H1 (cell line): Measurements from ENCODE around the gene ARHGAP10. TPM values are rescaled to one million over a fixed set of nuclear protein-coding genes. Genes with fewer than 3 reads are reported as not detected.

Experiments used
- CTCF ChIA-PET: fragments of 300-600 bp; sonication (Branson Sonifier 250); formaldehyde crosslinking; loops from one replicate; lab custom pipeline; 2021; ENCODE audit not compliant: partially characterized antibody; lab: Charles Lee
- POLR2A ChIA-PET: fragments of 300-600 bp; sonication (Branson Sonifier 250); formaldehyde crosslinking; loops from one replicate; lab custom pipeline; 2021; ENCODE audit warnings: inconsistent platforms; ENCODE audit not compliant: partially characterized antibody; lab: Charles Lee
- DNase-seq, 2 experiments: peaks; one replicate each; pipeline versions ENCODE4 v3.0.0 to v3.0.0-alpha.2; 2010 to 2022; ENCODE audit warnings: low spot score in 2 of 2, low read depth in 1 of 2, mixed read lengths in 1 of 2
- FAIRE-seq: peaks from 2 replicates; lab custom pipeline; 2011; peaks lifted over from hg19 to GRCh38; lab: Jason Lieb, UNC
- H2AFZ ChIP-seq: 2 replicates; pipeline ENCODE4 v1.8.1; 2012; ENCODE audit warnings: low read length, inconsistent platforms
- H2AK5ac ChIP-seq: 2 replicates; pipeline ENCODE4 v1.6.1; 2013; ENCODE audit warnings: low read depth, low read length
- H2BK120ac ChIP-seq: replicated peaks from 2 replicates; pipeline ENCODE3; 2013; ENCODE audit warnings: low read depth, low read length, inconsistent platforms
- H2BK12ac ChIP-seq: 2 replicates; pipeline ENCODE4 v1.6.1; 2013; ENCODE audit warnings: low read depth, low read length
- H2BK15ac ChIP-seq: 2 replicates; pipeline ENCODE4 v1.6.1; 2013; ENCODE audit warnings: low read length
- H2BK20ac ChIP-seq: 2 replicates; pipeline ENCODE4 v1.6.1; 2013; ENCODE audit warnings: low read length
- H2BK5ac ChIP-seq: 2 replicates; pipeline ENCODE4 v1.6.1; 2013; ENCODE audit warnings: low read depth, low read length
- H3K14ac ChIP-seq: 2 replicates; pipeline ENCODE4 v1.6.1; 2013; ENCODE audit warnings: inconsistent platforms; ENCODE audit not compliant: insufficient read length
- H3K18ac ChIP-seq: 2 replicates; pipeline ENCODE4 v1.6.1; 2013; ENCODE audit warnings: low read length; ENCODE audit errors: extremely low read depth
- H3K23ac ChIP-seq: 2 replicates; pipeline ENCODE4 v1.6.1; 2013; ENCODE audit warnings: inconsistent platforms; ENCODE audit not compliant: insufficient read length
- H3K23me2 ChIP-seq: 2 replicates; pipeline ENCODE4 v1.6.1; 2013; ENCODE audit warnings: low read depth, low read length
- H3K27ac ChIP-seq: 2 replicates; pipeline ENCODE4 v1.6.1; 2011; ENCODE audit warnings: low read depth, low read length, inconsistent platforms
- H3K27me3 ChIP-seq, 4 experiments: replicated peaks in 1 of 4; 1 replicate in 1 of 4; 2 replicates in 3 of 4; pipeline versions ENCODE4 v1.6.1 to v1.8.1; 2011 to 2013; ENCODE audit warnings: low read length in 3 of 4, mild to moderate bottlenecking in 3 of 4, inconsistent platforms in 2 of 4, mixed read lengths in 2 of 4, moderate library complexity in 1 of 4; ENCODE audit not compliant: control insufficient read depth in 3 of 4, insufficient read depth in 3 of 4; ENCODE audit errors: extremely low read depth in 1 of 4
- H3K36me3 ChIP-seq, 4 experiments: 2 replicates each; pipeline versions ENCODE4 v1.6.1 to v1.8.1; 2011 to 2013; ENCODE audit warnings: mild to moderate bottlenecking in 4 of 4, low read length in 3 of 4, moderate library complexity in 2 of 4, control low read depth in 1 of 4, inconsistent platforms in 1 of 4; ENCODE audit not compliant: insufficient read depth in 4 of 4, control insufficient read depth in 2 of 4
- H3K4ac ChIP-seq: replicated peaks from 2 replicates; pipeline ENCODE3; 2013; ENCODE audit warnings: low read length, low read depth, mixed read lengths, inconsistent platforms; ENCODE audit not compliant: insufficient read length
- H3K4me1 ChIP-seq, 4 experiments: replicated peaks in 1 of 4; 1 replicate in 1 of 4; 2 replicates in 3 of 4; pipeline versions ENCODE4 v1.6.1 to v1.8.1; 2011 to 2013; ENCODE audit warnings: low read length in 3 of 4, inconsistent platforms in 2 of 4, mixed read lengths in 1 of 4; ENCODE audit not compliant: insufficient read depth in 4 of 4, control insufficient read depth in 3 of 4
- H3K4me2 ChIP-seq, 2 experiments: 2 replicates each; pipeline versions ENCODE4 v1.6.1 to v1.8.1; 2011 to 2013; ENCODE audit warnings: low read depth in 2 of 2, low read length in 2 of 2, control low read depth in 1 of 2, inconsistent platforms in 1 of 2, mild to moderate bottlenecking in 1 of 2; ENCODE audit not compliant: insufficient read depth in 1 of 2
- H3K4me3 ChIP-seq, 4 experiments: fragments of 200-600, 300-600 bp in 1 of 4; sonication (generic), shearing (Covaris generic), sonication (Bioruptor Twin) in 1 of 4; 2 replicates each; pipeline versions ENCODE4 v1.5.1 to v1.8.1; 2011 to 2016; ENCODE audit warnings: low read length in 4 of 4, low read depth in 3 of 4, control low read depth in 2 of 4, inconsistent platforms in 2 of 4, mild to moderate bottlenecking in 2 of 4, mixed read lengths in 1 of 4, moderate library complexity in 1 of 4; ENCODE audit not compliant: insufficient read depth in 2 of 4; ENCODE audit errors: extremely low read depth in 1 of 4
- H3K56ac ChIP-seq: replicated peaks from 2 replicates; pipeline ENCODE3; 2013; ENCODE audit warnings: low read depth, mild to moderate bottlenecking, mixed read lengths, low read length, inconsistent platforms; ENCODE audit not compliant: insufficient read length
- H3K79me1 ChIP-seq: 2 replicates; pipeline ENCODE4 v1.6.1; 2013; ENCODE audit warnings: low read depth, low read length, control low read depth
- H3K79me2 ChIP-seq, 2 experiments: 2 replicates each; pipeline versions ENCODE4 v1.6.1 to v1.8.1; 2012 to 2013; ENCODE audit warnings: low read length in 2 of 2, mild to moderate bottlenecking in 2 of 2, inconsistent platforms in 1 of 2; ENCODE audit not compliant: insufficient read depth in 2 of 2, control insufficient read depth in 1 of 2
- H3K9ac ChIP-seq, 4 experiments: replicated peaks in 1 of 4; 1 replicate in 1 of 4; 2 replicates in 3 of 4; pipeline versions ENCODE4 v1.6.1 to v1.8.1; 2011 to 2013; ENCODE audit warnings: low read depth in 3 of 4, low read length in 3 of 4, control low read depth in 2 of 4, mild to moderate bottlenecking in 2 of 4, moderate library complexity in 2 of 4, inconsistent platforms in 1 of 4; ENCODE audit errors: extremely low read depth in 1 of 4
- H3K9me3 ChIP-seq, 2 experiments: 2 replicates each; pipeline versions ENCODE4 v1.6.1 to v1.8.1; 2012 to 2013; ENCODE audit warnings: mild to moderate bottlenecking in 2 of 2, moderate library complexity in 2 of 2, control low read depth in 1 of 2, inconsistent platforms in 1 of 2, low read depth in 1 of 2, low read length in 1 of 2, mixed read lengths in 1 of 2; ENCODE audit not compliant: insufficient read depth in 2 of 2
- H4K20me1 ChIP-seq, 2 experiments: replicated peaks in 1 of 2; 2 replicates each; pipeline versions ENCODE3 to v1.8.1; 2011 to 2013; ENCODE audit warnings: inconsistent platforms in 2 of 2, low read length in 2 of 2, mild to moderate bottlenecking in 1 of 2; ENCODE audit not compliant: insufficient read depth in 2 of 2, control insufficient read depth in 1 of 2
- H4K5ac ChIP-seq: 2 replicates; pipeline ENCODE4 v1.6.1; 2013; ENCODE audit warnings: low read length, low read depth, mixed read lengths, inconsistent platforms; ENCODE audit not compliant: insufficient read length
- H4K8ac ChIP-seq: 2 replicates; pipeline ENCODE4 v1.8.0; 2013; ENCODE audit warnings: mild to moderate bottlenecking, moderate library complexity, low read length, inconsistent platforms; ENCODE audit not compliant: insufficient read depth; ENCODE audit errors: extremely low read depth
- H4K91ac ChIP-seq: replicated peaks from 2 replicates; pipeline ENCODE3; 2013; ENCODE audit warnings: low read length, mixed read lengths, inconsistent platforms; ENCODE audit not compliant: insufficient read length
- CHD1 ChIP-seq: IDR thresholded peaks from 2 replicates; pipeline ENCODE4 v1.6.1; 2012; ENCODE audit warnings: low read depth, low read length, improper control_type of control experiment
- CHD2 ChIP-seq: IDR thresholded peaks from 2 replicates; pipeline ENCODE4 v1.6.1; 2012; ENCODE audit warnings: low read length, improper control_type of control experiment
- TBP ChIP-seq: IDR thresholded peaks from 2 replicates; pipeline ENCODE4 v1.6.1; 2011; ENCODE audit warnings: low read depth, low read length, improper control_type of control experiment
- WGBS, 2 experiments: shearing (Covaris generic) in 1 of 2; methylation state at CpG; one replicate each; pipeline versions ENCODE4 v1.1.6 to v1.1.7; 2013 to 2015; ENCODE audit warnings: low lambda C conversion rate in 2 of 2, mixed read lengths in 2 of 2, inconsistent platforms in 1 of 2, low coverage in 1 of 2, missing lambda C conversion rate in 1 of 2; ENCODE audit not compliant: insufficient replicate concordance in 2 of 2, insufficient coverage in 1 of 2, insufficient read length in 1 of 2; ENCODE audit errors: extremely low coverage in 1 of 2, missing lambda C conversion rate in 1 of 2; 5-methylcytosine and 5-hydroxymethylcytosine counted together
- polyA plus RNA-seq, 7 experiments: library from polyadenylated mRNA; depleted of rRNA in 3 of 7; stranded (reverse) in 5 of 7; unstranded in 2 of 7; fragments of >200 nt in 5 of 7; fragments of 200-250 nt in 2 of 7; gene quantifications; 1 replicate in 5 of 7; 2 replicates in 1 of 7; 4 replicates in 1 of 7; pipeline versions ENCODE4 v1.2.1 to v1.2.3, GENCODE V29; 2011 to 2013; ENCODE audit warnings: missing spikeins in 2 of 7, mixed read lengths in 2 of 7
- total RNA-seq: library from RNA; stranded (reverse); fragmentation: NEBNext Ultra II Directional; extraction: Animal tissue kit (Norgen Biotek cat#: 25700); gene quantifications from 2 replicates; pipeline ENCODE4 v1.2.1, GENCODE V29; 2021

ARHGAP10 gene
- total and polyA plus RNA-seq, 2 of the 8 experiments (the other 6 are each of a cell fraction or from before 2014, with no cell fraction given), result 3.7 to 6.1 TPM

- H3K4me1 ChIP-seq, result no peaks in the 10 kb centered on the region; a peak in 1 of 7 replicates
- TF ChIP-seq TBP (no peak), CHD2 (no peak), CHD1 (no peak)
These were observed 89.1 kb downstream of the ARHGAP10 start for GRCh38 chr4:147820975-147821374.

More at GRCh38 chr4:147820975-147821374, 89.1 kb downstream of the ARHGAP10 start:
- no peak overlapping the region for H4K5ac ChIP-seq
- H2AK5ac ChIP-seq, result no peak overlapping the region
- no peak overlapping the region for H3K14ac ChIP-seq
- no peak overlapping the region for H2BK20ac ChIP-seq
- H3K36me3 ChIP-seq, result no peaks in the 10 kb centered on the region
- no peaks in the 10 kb centered on the region for H3K9me3 ChIP-seq
- no peak overlapping the region for H3K56ac ChIP-seq
- no peak overlapping the region for H3K4me3 ChIP-seq
- H3K27ac ChIP-seq, result no peak overlapping the region
- ChIA-PET POLR2A (no interaction called here), CTCF (interaction anchor here (0.7 to 1.6 kb wide), 3 partner anchors 22 to 89 kb away, joined by 3 to 4 read pairs (median 3); partner anchors contain the start of gene ARHGAP10)
- no peak overlapping the region for H3K18ac ChIP-seq
- no peak overlapping the region for H2BK5ac ChIP-seq
- no peak overlapping the region for H3K23ac ChIP-seq
- FAIRE-seq (no peak), DNase-seq (no peak)
- no peak overlapping the region for H2BK15ac ChIP-seq
- H2BK120ac ChIP-seq, result no peak overlapping the region
- no peaks in the 10 kb centered on the region for H3K23me2 ChIP-seq
- H4K8ac ChIP-seq, result no peak overlapping the region
- no peaks in the 10 kb centered on the region for H4K20me1 ChIP-seq
- no peak overlapping the region for H3K9ac ChIP-seq
- no peaks in the 10 kb centered on the region for H3K79me1 ChIP-seq
- H2BK12ac ChIP-seq, result no peak overlapping the region
- no peak overlapping the region for H2AFZ ChIP-seq
- 94% methylated on average over 6 of the region's 6 CpGs; no CpG with 5 or more reads in 1 of the 2 experiments for WGBS, 2 experiments
- no peak overlapping the region for H3K4me2 ChIP-seq
- H3K79me2 ChIP-seq, result no peaks in the 10 kb centered on the region
- no peaks in the 10 kb centered on the region for H3K27me3 ChIP-seq
- no peak overlapping the region for H4K91ac ChIP-seq
- no peak overlapping the region for H3K4ac ChIP-seq
